A673 (cell line): ENCODE results near the gene TBC1D19. TPM values are rescaled to one million over a fixed set of nuclear protein-coding genes. Genes with fewer than 3 reads are reported as not detected.

Experiments
- BruUV-seq: library from RNA; stranded (reverse); fragments of 400-500 nt; replicated peaks from 2 replicates; lab custom pipeline; 2021; lab: Mats Ljungman, UMichigan
- CTCF ChIA-PET: fragments of 300-600 bp; sonication (Branson Sonifier 250); formaldehyde crosslinking; loops from one replicate; lab custom pipeline; 2022; ENCODE audit warnings: antibody characterized with exemption; lab: Charles Lee
- POLR2A ChIA-PET: fragments of 300-600 bp; sonication (Branson Sonifier 250); formaldehyde crosslinking; loops from one replicate; lab custom pipeline; 2022; ENCODE audit warnings: antibody characterized with exemption; ENCODE audit not compliant: low non-redundant PET; lab: Charles Lee
- DNase-seq: peaks from one replicate; pipeline ENCODE4 v3.0.0-alpha.2; 2015; ENCODE audit warnings: low spot score
- H3K27ac ChIP-seq: fragments of 200-600 bp; sonication (generic); 2 replicates; pipeline ENCODE4 v1.5.1; 2016; ENCODE audit warnings: mixed run types, low read depth, mild to moderate bottlenecking, mixed read lengths, antibody characterized with exemption, low read length; ENCODE audit not compliant: poor library complexity, severe bottlenecking
- H3K27me3 ChIP-seq: fragments of 200-600 bp; sonication (generic); replicated peaks from 2 replicates; pipeline ENCODE4 v1.6.1; 2017; ENCODE audit warnings: mixed run types, low read depth, mild to moderate bottlenecking, mixed read lengths, antibody characterized with exemption, low read length; ENCODE audit not compliant: insufficient read depth, poor library complexity
- H3K36me3 ChIP-seq: fragments of 200-600 bp; sonication (generic); 2 replicates; pipeline ENCODE4 v1.6.1; 2016; ENCODE audit warnings: mixed run types, mild to moderate bottlenecking, mixed read lengths, antibody characterized with exemption, low read length; ENCODE audit not compliant: insufficient read depth, poor library complexity, severe bottlenecking
- H3K4me1 ChIP-seq: fragments of 200-600 bp; sonication (generic); 2 replicates; pipeline ENCODE4 v1.6.1; 2017; ENCODE audit warnings: mixed run types, mild to moderate bottlenecking, mixed read lengths, antibody characterized with exemption, low read length; ENCODE audit not compliant: insufficient read depth, poor library complexity, severe bottlenecking
- H3K4me3 ChIP-seq: fragments of 200-600 bp; sonication (generic); 2 replicates; pipeline ENCODE4 v1.5.1; 2016; ENCODE audit warnings: low read depth, mixed run types, mild to moderate bottlenecking, mixed read lengths, low read length; ENCODE audit not compliant: poor library complexity, severe bottlenecking
- H3K9me3 ChIP-seq: fragments of 200-600 bp; sonication (generic); 2 replicates; pipeline ENCODE4 v1.6.1; 2016; ENCODE audit warnings: mixed run types, low read depth, mild to moderate bottlenecking, mixed read lengths, antibody characterized with exemption, low read length; ENCODE audit not compliant: poor library complexity, severe bottlenecking
- EZH2 ChIP-seq: fragments of 200-600 bp; sonication (generic); IDR thresholded peaks from 2 replicates; pipeline ENCODE4 v1.6.1; 2017; ENCODE audit warnings: borderline replicate concordance, low read depth, mild to moderate bottlenecking, mixed read lengths, antibody characterized with exemption, low read length; ENCODE audit not compliant: poor library complexity, severe bottlenecking
- intact Hi-C: fragments of 100-400 bp; cut with micrococcal nuclease; formaldehyde crosslinking; loops from one replicate; pipeline ENCODE4 v1.10.0; 2022; ENCODE audit not compliant: unreplicated experiment
- total RNA-seq: library from RNA; stranded (reverse); gene quantifications from 2 replicates; pipeline ENCODE4 v1.2.3, GENCODE V29; 2021
- TF ChIP-seq, protein P1 (sequence below): fragments of 300-800, 200-600 bp; sonication (generic); conservative IDR thresholded peaks from 2 replicates; pipeline ENCODE4 v1.5.1; 2017; ENCODE audit warnings: low read depth, mild to moderate bottlenecking, antibody characterized with exemption, low read length, moderate library complexity, mixed read lengths

TBC1D19 gene
- total RNA-seq, 1 experiment from 2014 or later = 9.9 TPM

DNA sequence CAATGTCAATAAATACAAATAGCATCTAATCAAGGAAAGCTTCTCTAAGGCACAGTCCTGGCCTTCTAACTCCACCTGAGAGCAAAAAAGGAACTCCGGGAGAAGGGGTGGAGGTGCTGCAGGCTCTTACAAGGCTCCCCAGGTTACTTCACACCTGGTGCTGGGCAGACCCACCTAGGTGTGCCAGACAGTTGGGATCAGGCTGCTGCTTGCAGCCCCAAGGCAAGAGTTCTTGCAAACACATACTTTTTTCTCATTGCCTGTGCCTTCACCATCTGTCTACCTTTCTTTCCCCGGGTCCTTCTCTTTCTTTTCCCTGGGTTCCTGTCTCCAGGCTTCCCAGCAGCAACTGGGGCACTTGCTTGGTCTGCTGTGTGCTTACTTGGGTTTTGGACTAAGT, 195.3 kb downstream of the TBC1D19 start:
- intact Hi-C loops = no loop called here
- peaks cover 15% of the 10 kb centered on the region for H3K4me1 ChIP-seq
- H3K36me3 ChIP-seq = no peaks in the 10 kb centered on the region
- TF ChIP-seq EZH2 = no peak
- TF ChIP-seq, protein P1, sequence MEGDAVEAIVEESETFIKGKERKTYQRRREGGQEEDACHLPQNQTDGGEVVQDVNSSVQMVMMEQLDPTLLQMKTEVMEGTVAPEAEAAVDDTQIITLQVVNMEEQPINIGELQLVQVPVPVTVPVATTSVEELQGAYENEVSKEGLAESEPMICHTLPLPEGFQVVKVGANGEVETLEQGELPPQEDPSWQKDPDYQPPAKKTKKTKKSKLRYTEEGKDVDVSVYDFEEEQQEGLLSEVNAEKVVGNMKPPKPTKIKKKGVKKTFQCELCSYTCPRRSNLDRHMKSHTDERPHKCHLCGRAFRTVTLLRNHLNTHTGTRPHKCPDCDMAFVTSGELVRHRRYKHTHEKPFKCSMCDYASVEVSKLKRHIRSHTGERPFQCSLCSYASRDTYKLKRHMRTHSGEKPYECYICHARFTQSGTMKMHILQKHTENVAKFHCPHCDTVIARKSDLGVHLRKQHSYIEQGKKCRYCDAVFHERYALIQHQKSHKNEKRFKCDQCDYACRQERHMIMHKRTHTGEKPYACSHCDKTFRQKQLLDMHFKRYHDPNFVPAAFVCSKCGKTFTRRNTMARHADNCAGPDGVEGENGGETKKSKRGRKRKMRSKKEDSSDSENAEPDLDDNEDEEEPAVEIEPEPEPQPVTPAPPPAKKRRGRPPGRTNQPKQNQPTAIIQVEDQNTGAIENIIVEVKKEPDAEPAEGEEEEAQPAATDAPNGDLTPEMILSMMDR = no peak
- no peak overlapping the region for H3K4me3 ChIP-seq
- no TSS peak for BruUV-seq
- ChIA-PET CTCF (no interaction called here), POLR2A (no interaction called here)
- H3K27ac ChIP-seq = no peak overlapping the region
- no peaks in the 10 kb centered on the region for H3K27me3 ChIP-seq
- no peaks in the 10 kb centered on the region for H3K9me3 ChIP-seq
- DNase-seq = no peak

DNA sequence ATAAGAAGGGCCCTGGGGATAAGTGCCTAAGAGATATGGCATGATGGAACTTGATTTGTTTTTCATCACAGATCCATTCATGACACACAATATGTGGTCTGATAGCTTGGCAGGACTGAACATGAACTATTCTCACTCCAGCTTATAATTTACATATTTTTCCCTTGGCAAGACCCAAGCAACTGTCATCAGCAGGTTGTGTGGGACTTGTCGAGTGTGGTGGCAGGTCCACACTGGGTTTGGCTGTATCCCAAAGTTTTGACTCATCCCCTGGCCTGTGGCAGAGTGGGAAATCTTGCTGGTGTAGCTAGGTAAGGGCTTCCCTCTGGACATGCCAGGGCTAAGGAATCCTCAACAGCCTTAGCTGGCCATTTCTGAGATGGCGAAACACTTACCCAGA, 195.8 kb downstream of the TBC1D19 start:
- no peaks in the 10 kb centered on the region for H3K27me3 ChIP-seq
- no peak overlapping the region for H3K4me3 ChIP-seq
- peak; percentile 31 for DNase-seq
- ChIA-PET CTCF (no interaction called here), POLR2A (no interaction called here)
- TF ChIP-seq, protein P1 = no peak
- no peak for TF ChIP-seq EZH2
- no peaks in the 10 kb centered on the region for H3K36me3 ChIP-seq
- peaks cover 15% of the 10 kb centered on the region for H3K4me1 ChIP-seq
- H3K9me3 ChIP-seq = no peaks in the 10 kb centered on the region
- no peak overlapping the region for H3K27ac ChIP-seq
- no TSS peak for BruUV-seq
- intact Hi-C loops = no loop called here

DNA sequence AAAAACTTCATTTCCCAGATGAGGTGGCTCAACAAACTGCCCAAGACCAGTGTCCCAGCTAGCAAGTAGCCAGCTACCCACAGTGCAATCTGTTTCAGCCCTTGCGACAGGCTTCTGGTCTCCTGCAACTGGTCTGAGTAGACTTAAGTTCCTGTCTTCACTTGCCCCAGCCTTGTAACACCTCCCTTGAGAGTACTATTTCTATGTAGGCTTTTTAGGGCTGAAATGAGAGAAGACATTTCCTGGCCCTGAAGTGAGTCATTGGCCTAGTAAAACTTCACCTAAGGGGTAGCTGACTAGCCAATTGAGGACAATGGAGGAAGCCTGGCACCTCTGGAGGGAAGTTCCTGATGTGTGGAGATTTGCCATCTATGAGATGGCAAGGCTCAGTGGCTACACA, 196.7 kb downstream of the TBC1D19 start:
- H3K4me1 ChIP-seq = peaks cover 19% of the 10 kb centered on the region
- no peaks in the 10 kb centered on the region for H3K36me3 ChIP-seq
- intact Hi-C loops = no loop called here
- ChIA-PET CTCF (no interaction called here), POLR2A (no interaction called here)
- no peaks in the 10 kb centered on the region for H3K27me3 ChIP-seq
- no peak overlapping the region for H3K27ac ChIP-seq
- DNase-seq = peak; percentile 30
- no peaks in the 10 kb centered on the region for H3K9me3 ChIP-seq
- H3K4me3 ChIP-seq = no peak overlapping the region
- no peak for TF ChIP-seq EZH2
- TF ChIP-seq, protein P1 = no peak
- no TSS peak for BruUV-seq
